IPS-NIHi11 (cell line): ENCODE measurements around the gene MAST4.

ENCODE experiments used
- DNase-seq: peaks from one replicate; pipeline ENCODE4 v3.0.0; 2012; ENCODE audit warnings: mixed read lengths, low spot score

Gene MAST4

GRCh38 chr5:66906021-66906420 is 309.8 kb downstream of the MAST4 start:
- DNase-seq, result no peak

DNA sequence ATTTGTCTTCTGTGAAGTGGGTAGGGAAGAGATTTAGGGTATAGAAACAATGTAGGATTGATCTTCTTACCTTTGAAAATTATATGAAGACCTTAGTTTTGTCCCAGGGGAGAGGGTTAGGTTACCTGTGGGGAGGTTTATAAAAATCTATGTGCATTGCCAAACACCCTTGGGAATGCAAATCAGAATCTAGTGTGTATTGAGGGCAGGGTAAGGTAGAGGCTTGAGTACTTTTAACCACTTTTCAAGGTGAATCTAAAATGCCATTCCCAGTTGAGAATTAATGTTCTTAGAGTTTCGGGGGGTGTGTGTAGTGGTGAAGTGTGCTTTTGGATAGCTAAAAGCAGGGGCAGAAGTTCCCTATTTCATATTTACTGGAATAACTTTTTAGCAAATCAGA is 312.0 kb downstream of the MAST4 start:
- no peak for DNase-seq

DNA sequence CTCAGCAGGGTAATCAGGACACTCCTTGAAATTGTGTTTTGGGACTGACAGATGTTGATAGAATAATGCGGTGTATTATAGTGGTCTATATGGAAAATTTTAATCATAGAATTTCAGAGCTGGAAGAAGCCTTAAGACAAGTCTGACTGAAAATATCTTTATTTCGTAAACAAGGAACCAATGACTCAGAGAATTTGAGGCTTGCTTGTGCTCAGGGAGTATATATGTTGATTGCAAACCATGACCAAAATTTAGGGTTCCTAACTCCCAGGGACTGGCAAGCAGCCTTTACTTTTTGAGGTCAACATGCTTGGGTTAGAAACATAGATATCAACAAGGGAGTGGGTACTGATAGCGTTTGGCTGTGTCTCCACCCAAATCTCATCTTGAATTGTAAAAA is 313.2 kb downstream of the MAST4 start:
- no peak for DNase-seq

GRCh38 chr5:66912787-66913186 is 316.6 kb downstream of the MAST4 start:
- DNase-seq, result no peak

- DNase-seq, result no peak
Observed at GRCh38 chr5:66915531-66915930, 319.3 kb downstream of the MAST4 start.

GRCh38 chr5:66922881-66923280 is 326.7 kb downstream of the MAST4 start:
- DNase-seq, result no peak

DNA sequence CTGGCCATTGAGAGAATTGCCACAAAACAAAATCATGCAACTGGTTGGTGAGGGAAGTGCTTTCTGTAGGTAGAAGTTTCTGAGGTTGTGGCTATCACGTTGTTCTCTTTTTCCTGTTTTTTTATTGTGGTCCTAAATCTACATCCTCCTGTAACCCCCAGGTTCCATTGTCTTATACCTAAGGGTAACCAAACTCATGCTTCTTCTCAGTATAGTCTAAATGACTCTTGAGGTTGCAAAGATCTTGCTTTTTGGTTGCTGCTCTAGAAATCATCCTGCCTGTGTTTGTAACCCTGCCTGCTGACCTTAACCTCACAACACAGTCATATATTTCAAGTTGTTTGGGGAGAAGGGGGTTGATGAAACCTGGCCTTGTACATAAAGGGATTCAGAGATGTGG is 327.3 kb downstream of the MAST4 start:
- DNase-seq, result no peak

DNA sequence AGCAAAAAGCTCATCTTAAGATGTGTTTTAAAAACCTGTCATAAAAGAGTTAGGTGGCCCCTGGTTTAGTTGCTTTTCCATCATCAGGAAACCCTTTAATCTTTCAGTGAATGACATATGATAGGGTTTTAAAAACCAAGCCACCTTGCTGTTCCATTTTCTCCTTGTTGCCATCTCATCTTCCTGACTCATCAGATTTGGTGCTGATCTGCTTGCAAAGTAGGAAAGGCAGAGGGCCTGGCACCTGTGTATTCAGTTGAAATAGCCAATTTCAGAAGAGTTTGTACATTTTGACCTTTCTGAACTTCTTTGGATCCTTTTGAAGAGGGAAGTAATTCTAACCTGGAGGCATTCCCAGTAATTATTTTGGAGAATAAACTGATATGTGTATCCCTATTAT is 327.7 kb downstream of the MAST4 start:
- DNase-seq, result no peak

GRCh38 chr5:66927140-66927539 is 330.9 kb downstream of the MAST4 start:
- no peak for DNase-seq

GRCh38 chr5:66929281-66929680 is 333.1 kb downstream of the MAST4 start:
- no peak for DNase-seq

DNA sequence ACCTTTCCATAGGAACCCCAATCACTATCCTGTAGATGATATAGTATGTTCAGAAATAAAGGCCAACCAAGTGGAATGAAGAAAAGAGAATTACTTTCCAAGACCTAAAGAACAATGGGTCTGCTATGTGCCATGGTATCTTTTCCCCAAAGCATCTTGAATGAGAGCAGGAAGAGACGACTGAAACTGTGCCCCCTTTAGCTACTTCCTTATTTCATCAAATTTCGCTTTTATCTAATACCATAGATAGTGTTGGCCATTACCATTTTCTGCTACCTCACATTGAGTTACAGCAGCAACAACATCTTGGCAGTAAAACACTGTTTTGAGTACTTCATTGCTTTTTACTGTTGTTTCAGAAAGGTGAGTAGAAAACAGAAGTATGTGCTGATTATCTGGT is 333.8 kb downstream of the MAST4 start:
- DNase-seq, result no peak

DNA sequence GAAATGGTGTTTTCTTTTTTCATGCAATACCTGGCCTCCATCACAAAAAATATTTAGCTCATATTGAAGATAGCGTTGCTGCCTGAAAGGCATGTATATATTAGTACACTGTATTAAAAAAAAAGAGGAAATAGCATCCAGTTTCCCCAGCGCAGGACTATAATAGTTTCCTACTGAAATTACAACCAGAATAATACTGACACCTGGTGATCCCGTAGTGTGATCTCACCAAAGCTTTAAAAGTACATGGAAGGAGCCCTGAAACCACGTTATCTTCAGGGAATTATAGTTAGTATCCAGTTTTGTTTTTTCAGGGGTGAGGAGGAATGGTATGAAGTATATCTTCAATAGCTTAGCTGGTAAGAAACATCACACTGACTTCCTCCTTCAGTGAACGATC is 335.5 kb downstream of the MAST4 start:
- DNase-seq, result no peak

- DNase-seq, result no peak
Observed at GRCh38 chr5:66932457-66932856, 336.3 kb downstream of the MAST4 start.

GRCh38 chr5:66933066-66933465 is 336.9 kb downstream of the MAST4 start:
- no peak for DNase-seq

- DNase-seq, result no peak
Observed at GRCh38 chr5:66939094-66939493, 342.9 kb downstream of the MAST4 start.

- no peak for DNase-seq
Observed at GRCh38 chr5:66945389-66946349, 349.5 kb downstream of the MAST4 start.

DNA sequence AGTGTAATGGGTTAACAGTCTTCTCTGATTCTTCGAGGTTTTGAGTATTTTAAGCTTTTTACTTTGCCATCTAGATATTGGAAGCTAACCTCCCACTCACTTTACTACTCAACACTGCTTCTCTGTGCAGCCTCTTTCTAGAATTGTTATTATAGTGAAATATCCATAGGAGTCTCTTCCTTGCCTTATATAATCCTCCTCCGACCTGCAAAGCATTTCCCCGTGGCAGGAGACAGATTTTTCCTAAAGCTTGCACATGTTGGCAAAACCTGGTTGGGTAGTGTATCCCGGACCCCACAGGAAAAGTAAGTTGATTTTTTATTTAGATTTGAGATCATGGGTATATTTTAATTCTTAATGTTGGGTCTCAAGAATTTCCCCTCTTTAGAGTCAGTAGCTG is 351.3 kb downstream of the MAST4 start:
- DNase-seq, result no peak

GRCh38 chr5:66949066-66949465 is 352.9 kb downstream of the MAST4 start:
- DNase-seq, result no peak

DNA sequence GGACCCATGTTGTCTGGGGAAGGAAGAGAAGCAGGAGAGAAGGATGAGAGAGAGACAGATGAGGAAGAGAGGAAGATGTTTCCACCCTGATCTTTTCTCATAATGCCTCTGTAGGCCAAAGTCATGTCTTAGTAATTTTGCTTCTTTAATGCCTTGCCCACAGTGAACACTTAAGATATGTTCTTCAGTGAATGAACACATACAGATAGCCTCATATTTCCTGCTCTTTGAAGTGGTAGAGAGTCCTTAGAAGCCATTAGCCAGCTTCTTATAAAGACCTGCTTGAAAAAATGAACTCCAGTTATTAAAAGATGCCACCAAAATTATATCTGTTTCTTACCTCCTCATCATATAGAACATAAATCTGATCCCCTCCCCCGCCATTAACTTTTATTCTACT is 356.0 kb downstream of the MAST4 start:
- no peak for DNase-seq

- no peak for DNase-seq
Observed at GRCh38 chr5:66956439-66956838, 360.2 kb downstream of the MAST4 start.

- no peak for DNase-seq
Observed at GRCh38 chr5:66958201-66958979, 362.2 kb downstream of the MAST4 start.

DNA sequence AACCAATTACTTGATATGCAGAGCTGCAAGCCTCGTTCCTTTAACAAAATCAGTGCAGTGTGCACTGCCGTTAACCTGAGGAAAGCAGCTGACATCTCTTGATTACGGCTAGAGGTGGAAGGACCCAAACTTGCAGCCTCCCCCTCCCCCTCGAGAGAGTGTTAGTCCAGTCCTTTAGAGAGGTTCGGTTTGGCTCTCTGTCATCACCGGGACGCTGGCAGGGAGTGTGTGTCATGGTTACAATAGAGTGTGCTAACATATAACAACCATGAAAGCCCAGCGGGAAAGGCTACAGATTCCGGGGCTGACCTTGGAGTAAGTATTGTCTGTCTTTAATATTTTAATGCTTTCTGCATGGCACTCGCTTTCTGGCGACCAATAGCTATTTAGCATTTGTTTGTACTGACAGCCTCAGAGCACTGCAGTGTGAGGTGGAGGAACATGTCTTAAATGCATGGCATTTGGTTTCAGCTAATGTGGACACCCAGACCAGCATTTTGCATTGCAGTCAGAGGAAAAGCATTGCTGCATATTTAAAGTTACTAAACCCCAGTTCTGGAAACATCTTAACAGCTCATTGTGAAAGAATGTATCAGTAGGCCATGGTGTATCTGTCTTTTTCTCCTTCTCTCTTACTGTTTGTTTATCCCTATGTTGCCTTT is 362.9 kb downstream of the MAST4 start:
- no peak for DNase-seq

DNA sequence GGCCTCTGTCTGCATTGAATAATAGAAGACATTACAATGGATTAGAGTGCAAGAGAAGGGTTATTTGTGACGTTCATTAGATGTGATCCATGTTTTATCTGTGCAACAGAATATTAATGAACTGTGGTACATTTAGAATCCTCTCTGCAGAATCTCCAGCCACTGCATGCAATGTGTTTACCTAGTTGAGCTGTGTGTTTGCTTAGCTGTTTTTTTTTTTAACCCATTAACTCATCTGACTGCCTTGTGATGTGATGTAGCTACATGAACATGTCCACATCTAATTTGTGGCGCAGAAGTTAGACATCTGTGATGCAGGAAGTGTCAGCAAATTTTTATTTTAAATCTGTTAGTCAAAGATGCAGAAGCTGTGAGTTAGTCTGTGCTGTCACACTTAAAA is 363.5 kb downstream of the MAST4 start:
- no peak for DNase-seq
